Activated CD4-positive, alpha-beta T cell treated with anti-CD3 and anti-CD28 coated beads, Interleukin-2, amount 50 U/mL, for 16 hours (primary cell): ENCODE results near the gene BAZ2B.

Source experiments
- DNase-seq: peaks from one replicate; pipeline ENCODE4 v3.0.0-alpha.2; 2020

Gene BAZ2B

DNA sequence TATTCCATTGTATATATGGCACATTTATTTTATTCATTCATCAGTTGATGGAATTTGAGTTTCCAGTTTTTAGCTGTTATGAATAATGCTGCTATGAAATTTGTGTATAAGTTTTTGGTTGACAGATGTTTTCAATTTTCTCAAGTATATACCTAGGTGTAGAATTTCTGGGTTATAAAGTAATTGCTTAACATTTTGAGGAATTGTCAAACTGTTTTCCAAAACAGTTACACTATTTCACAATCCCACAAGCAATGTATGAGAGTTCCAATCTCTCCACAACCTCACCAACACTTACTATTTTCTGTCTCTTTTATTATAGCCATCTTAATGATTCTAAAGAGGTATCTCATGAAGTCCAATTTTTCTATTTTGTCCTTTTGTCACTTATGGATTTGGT is 317.4 kb downstream of the BAZ2B start:
- no peak for DNase-seq

DNA sequence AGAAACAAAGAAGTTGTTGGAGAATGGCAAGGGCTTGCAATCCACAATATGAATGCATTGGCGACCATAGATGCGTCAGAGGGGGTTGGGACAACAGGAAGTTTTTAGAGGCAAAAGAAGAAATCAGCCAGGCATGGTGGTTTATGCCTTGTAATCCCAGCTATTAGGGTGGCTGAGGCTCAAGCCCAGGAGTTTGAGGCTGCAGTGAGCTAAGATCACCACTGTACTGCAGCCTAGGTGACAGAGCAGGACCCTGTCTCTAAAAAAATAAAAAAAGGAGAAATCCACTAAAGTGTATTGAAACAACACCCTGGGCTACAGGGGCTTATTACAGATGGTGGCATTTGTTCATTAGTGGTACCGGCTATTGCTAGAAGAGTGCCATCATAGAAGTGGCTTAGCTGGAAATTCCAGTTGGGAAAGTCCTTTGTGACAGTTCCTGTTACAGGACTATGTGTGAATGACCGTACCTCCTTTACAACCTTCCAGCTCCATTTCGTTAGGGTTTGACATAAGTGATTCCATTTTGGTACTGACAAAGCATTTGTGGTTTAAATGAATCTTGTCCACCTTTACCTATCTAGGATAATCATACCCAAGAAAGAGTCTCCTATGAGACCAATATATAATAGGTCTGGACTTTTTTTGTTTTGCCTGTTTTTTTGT is 319.2 kb downstream of the BAZ2B start:
- DNase-seq, result no peak

DNA sequence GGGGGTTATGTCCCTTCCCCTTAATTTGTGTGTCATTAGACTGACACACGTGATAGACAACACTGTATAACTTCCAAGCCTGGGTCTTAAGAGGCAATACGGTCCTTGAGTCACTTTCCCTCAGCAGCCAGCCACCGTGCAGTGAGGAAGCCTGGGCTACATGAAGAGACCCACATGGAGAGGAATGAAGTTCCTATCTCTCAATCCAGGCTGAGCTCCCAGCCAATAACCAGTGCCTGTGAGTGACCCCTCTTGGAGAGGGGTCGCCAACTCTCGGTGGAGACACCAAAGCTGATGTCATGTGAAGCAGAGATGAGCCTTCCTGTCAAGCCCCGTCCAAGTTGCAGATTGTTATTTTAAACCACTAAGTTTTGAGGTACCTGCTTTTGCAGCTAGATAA is 324.2 kb downstream of the BAZ2B start:
- DNase-seq, result no peak

DNA sequence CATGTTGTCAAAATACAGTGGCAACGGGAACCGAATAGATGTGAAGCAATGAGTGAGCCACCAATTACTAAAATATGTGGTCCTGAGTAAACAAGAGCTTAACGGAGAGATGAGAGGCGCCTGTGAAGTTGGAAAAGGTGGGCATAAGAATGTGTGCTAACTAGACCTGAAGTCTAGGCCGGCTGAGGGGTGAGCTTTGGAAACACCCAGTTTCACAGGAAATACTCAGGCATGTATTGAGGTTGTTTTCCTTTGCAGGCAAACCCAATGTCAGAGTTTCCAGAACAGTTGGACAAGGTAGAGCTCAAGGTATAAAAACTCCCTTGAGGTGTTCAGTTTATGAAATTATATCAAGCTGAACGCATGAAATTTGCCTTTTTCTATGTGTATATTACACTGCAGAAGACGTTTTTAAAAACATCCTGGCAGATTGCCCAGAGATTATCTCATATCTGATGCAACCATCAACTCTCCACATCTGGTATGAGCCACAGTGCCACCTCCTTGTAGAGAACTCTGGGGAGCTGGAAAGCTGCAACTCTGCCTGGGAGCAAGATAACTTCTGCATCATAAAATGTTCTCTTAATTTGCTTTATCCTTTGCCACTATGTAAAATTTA is 325.9 kb downstream of the BAZ2B start:
- peak; percentile 36 for DNase-seq

DNA sequence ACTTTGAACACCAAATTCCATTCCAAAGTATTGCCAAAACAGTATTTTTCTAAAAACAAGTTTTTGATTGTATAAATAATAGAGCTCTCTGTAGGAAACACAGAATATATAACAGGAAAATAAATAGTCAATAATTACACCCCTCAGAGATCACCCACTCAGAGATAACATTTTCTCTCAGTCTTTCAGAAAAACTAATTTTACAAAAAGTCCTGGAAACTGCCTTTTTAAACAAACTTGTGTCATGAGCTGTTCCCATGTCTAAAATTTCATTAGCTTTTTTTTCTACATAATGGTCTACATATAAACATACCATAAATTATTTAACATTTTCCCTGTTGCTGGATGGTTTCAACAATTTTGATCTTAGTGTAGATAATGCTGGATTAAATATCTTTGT is 328.6 kb downstream of the BAZ2B start:
- no peak for DNase-seq

DNA sequence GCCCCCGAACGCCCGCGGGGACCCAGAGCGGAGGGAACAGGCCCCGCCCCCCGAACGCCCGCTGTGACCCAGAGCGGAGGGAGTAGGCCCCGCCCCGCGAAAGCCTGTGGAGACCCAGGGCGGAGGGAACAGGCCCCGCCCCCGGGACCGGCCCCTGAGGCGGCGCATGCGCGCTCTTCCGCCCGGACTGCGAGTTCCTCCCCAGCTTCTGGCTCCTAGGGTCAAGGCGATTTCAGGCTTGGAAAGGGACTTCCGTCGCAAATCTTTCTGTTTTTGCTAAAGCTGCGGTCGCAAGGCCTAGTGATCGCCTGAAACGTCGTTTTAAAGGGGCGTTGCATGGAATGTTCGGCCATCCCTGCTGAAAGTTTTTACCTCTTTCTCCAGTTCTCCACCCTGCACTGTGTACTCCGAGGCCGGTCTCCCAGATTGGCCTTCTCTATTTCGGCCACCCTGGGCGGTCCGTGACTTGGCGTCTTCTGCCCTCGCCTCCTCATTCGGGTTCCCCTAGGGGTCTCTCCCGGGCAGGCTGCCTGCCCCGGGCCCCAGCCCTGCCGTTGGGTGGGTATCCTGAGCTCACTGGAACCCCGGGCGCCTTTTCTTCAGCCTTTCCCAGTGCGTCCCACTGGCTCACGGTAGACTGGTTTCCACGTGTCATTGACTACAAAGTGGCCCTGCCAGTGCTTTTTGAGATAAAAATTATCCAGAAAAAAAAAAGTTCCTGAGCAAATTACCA is 329.5 kb downstream of the BAZ2B start:
- peak; percentile 97 for DNase-seq

DNA sequence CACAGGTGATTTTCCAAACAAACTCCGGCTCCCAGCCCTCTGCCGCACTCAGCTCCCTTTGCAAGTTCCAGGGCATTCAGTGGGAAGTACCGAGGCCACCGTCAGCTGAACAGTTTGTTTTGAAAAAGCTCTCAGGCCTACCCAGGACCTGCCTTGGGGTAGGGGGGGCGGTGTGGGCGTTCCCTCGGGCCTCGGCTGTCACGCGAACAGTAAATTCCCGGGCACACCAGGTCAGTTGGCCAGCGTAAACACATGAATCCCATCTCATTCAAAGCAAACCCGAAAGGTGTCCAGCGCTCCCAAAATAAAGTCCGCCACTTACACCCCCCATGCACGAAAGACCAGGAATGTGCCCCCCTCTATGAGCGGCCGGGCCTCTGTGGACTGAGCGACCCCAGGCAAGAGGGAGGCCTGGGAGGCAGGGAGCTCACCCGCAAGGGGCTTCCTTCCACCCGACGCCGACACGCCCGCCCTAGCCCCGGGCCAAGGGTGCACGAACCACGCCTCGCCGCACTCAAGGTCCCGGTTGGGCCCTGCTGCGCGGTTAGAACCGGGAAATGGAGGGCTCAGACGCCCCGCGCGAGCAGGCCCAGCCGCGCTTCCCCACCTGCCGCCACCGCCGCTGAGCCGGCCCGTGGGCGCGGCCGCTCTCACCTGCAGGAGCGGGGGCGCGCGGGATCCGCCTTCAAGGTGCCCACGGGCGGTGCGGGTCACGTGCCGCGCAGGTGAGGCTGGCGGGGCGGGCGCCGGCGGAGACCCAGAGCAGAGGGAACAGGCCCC is 330.2 kb downstream of the BAZ2B start, which contains the start of gene WDSUB1:
TSS of gene WDSUB1 (minus strand) at position 775 of the 780 bp plus-strand sequence. CDS start 3,634 bp downstream, outside the sequence.
- DNase-seq, result peak; percentile 6

DNA sequence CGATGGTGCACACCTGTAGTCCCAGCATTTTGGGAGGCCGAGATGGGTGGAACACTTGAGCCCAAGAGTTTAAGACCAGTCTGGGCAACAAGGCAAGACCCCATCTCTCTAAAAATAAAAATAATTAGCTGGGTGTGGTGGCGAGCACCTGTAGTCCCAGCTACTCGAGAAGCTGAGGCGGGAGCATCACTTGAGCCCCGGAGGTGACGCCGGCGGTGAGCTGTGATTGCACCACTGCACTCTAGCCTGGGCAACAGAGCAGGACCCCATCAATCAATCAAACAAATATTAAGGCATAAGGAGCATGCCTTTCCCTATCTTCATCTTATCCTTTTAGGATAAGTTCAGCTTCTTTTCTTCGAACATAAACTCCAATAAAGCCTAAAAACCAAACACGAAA is 330.9 kb downstream of the BAZ2B start:
- DNase-seq, result no peak

DNA sequence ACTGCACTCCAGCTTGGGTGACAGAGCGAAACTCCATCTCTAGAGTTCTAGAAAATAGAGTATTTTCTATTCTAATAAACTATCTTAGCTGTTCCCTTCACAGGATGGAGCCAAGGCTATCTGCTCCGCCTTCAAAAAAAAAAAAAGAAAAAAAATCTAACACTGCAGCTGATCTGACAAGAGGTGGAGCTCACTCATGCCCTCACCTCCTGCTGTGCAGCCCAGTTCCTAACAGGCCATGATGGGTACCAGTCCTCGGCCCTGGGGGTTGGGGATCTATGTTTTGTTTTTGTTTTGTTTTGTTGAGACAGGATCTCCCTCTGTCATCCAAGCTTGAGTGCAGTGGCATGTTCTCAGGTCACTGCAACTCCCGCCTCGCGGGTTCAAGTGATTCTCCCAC is 332.8 kb downstream of the BAZ2B start:
- DNase-seq, result no peak

DNA sequence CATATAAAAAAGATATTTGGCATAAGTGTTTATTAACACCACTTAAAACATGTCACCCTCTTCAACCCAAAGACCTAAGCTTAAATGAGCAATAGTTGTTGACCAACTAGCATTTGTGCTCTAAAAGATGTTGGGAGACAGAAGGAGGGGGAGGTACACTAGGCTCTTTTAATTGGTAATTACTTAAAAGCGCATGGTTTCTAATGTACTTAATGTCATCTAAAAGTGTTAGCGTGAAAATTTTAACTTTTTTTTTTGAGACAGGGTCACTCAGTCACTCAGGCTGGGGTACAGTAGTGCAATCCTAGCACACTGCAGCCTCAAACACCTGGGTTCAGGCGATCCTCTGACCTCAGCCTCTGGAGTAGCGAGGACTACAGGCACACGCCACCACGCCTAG is 335.3 kb downstream of the BAZ2B start:
- no peak for DNase-seq

DNA sequence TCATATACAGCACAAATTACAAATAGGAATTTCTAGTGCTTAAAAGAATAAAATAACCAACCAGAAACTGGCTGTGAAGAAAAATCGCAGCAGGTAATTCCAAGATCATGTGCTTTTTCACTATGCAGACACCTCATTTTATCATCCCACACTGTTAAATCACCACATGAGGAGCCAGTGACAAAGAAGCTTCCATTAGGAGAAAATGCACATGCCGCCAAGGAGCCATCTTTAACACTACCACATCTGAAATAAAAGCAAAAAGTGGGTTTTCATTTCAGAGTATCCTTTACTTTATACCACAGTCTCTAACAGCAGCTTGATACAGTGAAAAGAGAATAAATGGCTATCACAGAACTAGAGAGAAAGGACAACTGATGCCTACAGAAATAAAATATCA is 336.6 kb downstream of the BAZ2B start:
- no peak for DNase-seq

DNA sequence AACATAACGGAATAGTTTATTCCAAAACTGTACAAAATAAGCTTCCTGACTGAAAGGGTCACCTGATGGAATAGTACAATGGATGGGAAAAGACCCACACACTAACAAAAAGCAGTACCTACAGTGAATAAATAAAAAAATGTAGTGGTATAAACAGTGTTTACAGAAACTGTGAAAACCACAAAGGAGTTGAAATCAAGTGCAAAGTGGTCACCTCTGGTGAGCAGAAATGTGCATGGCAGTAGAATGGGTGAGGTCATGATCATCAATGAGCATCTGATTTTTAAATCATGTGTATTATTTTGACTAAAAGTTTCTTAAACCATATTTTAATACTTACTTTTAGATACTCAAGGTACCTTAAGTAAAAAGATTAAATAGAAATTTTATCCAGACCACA is 341.2 kb downstream of the BAZ2B start:
- DNase-seq, result no peak

DNA sequence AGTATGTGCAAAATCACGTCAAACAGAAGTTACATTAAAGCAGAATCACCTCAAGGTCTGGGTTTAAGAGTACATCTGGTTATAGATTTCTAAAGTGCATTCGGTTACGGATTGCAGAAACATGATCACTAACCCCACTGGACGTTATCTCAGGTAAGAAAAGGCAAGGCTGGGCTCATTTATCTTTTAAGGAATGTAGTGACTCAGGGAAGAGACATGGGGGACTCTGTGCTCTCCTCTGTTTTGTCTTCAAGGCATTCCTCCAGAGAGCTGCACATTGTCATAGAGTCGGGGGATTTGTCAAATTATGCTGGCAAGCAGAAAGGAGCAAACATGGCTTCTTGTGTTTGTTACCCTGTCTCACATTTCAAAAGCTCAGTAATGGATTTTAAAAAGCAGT is 344.2 kb downstream of the BAZ2B start:
- DNase-seq, result no peak

DNA sequence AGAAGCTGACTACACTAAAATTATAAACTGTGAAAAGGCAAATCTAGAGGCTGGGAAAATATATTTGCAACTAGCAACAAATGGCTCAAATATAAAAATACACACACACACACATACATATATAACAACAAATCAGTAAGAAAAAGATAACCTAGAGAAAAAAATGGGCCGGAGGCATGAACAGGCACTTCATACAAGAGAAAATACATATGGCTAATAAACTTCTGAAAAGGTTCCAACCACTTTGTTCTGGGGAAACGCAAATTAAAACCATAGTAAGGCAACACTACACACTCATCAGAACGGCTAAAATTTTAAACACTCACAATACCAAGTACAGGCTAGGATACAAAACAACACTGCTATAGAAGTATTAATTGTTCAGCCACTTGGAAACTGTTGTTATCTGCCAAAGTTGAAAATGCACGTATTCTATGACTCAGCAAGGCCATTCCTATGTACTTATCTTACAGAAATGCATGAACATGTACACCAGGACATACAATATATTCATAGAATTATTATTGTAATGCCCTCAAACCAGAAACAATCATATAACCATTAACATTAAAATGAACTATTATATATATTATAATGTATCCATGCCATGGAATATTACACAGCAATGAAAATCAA is 345.5 kb downstream of the BAZ2B start:
- no peak for DNase-seq
